Endodermal cell (in vitro differentiated cells): Measurements from ENCODE around the gene CHST11. TPM values are rescaled to one million over a fixed set of nuclear protein-coding genes. Genes with fewer than 3 reads are reported as not detected.
A peak's percentile ranks its signal among the peaks of the same experiment; 100 is the strongest.

Experiments used
- DNase-seq: peaks from one replicate; pipeline ENCODE4 v3.0.0-alpha.2; 2017
- H3K27ac ChIP-seq: 2 replicates; pipeline ENCODE4 v1.5.1; 2013; ENCODE audit warnings: mild to moderate bottlenecking, low read depth, low read length, moderate library complexity
- H3K27me3 ChIP-seq: 2 replicates; pipeline ENCODE4 v1.6.1; 2013; ENCODE audit warnings: mild to moderate bottlenecking, low read length, moderate library complexity; ENCODE audit not compliant: insufficient read depth, control insufficient read depth, poor library complexity, severe bottlenecking
- H3K36me3 ChIP-seq: 2 replicates; pipeline ENCODE4 v1.7.0; 2013; ENCODE audit warnings: mild to moderate bottlenecking, low read length, moderate library complexity; ENCODE audit not compliant: control insufficient read depth, insufficient read depth
- H3K4me1 ChIP-seq: one replicate; pipeline ENCODE4 v1.7.0; 2013; ENCODE audit warnings: low read length; ENCODE audit not compliant: control insufficient read depth, insufficient read depth
- H3K4me3 ChIP-seq: 2 replicates; pipeline ENCODE4 v1.5.1; 2013; ENCODE audit warnings: mild to moderate bottlenecking, low read length, moderate library complexity
- H3K9ac ChIP-seq: 2 replicates; pipeline ENCODE4 v1.6.1; 2013; ENCODE audit warnings: mild to moderate bottlenecking, low read length, moderate library complexity; ENCODE audit not compliant: poor library complexity, severe bottlenecking; ENCODE audit errors: extremely low read depth
- H3K9me3 ChIP-seq: 2 replicates; pipeline ENCODE4 v1.6.1; 2013; ENCODE audit warnings: mild to moderate bottlenecking, low read length, moderate library complexity; ENCODE audit not compliant: control insufficient read depth
- H3K27ac Mint-ChIP-seq: 2 replicates; pipeline ENCODE4 v1.8.0; 2020; ENCODE audit warnings: mixed read lengths
- H3K27me3 Mint-ChIP-seq: 2 replicates; pipeline ENCODE4 v1.8.0; 2021; ENCODE audit warnings: mild to moderate bottlenecking, mixed read lengths; ENCODE audit not compliant: insufficient read depth
- H3K36me3 Mint-ChIP-seq: 2 replicates; pipeline ENCODE4 v1.8.0; 2020; ENCODE audit warnings: low read depth, mixed read lengths
- H3K4me1 Mint-ChIP-seq: 2 replicates; pipeline ENCODE4 v1.8.0; 2020; ENCODE audit warnings: mixed read lengths
- H3K4me3 Mint-ChIP-seq: 2 replicates; pipeline ENCODE4 v1.8.0; 2020; ENCODE audit warnings: mild to moderate bottlenecking, moderate library complexity, mixed read lengths
- H3K9me3 Mint-ChIP-seq: 2 replicates; pipeline ENCODE4 v1.8.0; 2020; ENCODE audit warnings: mild to moderate bottlenecking, mixed read lengths
- WGBS, 2 experiments: methylation state at CpG; one replicate each; pipeline versions ENCODE4 v1.1.5 to v1.1.7; 2013; ENCODE audit warnings: missing lambda C conversion rate in 2 of 2, mixed read lengths in 1 of 2; ENCODE audit not compliant: insufficient coverage in 1 of 2, insufficient read length in 1 of 2; 5-methylcytosine and 5-hydroxymethylcytosine counted together
- total RNA-seq, 2 donors: library from RNA; stranded (reverse); fragmentation: NEBNext Ultra II Directional in 1 of 2; extraction: Animal tissue kit (Norgen Biotek cat#: 25700) in 1 of 2; gene quantifications; 2 replicates in 1 of 2; 3 replicates in 1 of 2; pipeline ENCODE4 v1.2.1, GENCODE V29; 2021
- TF ChIP-seq, protein P1 (sequence below): fragments of 200-600 bp; sonication (generic); conservative IDR thresholded peaks from 2 replicates; pipeline ENCODE4 v1.5.0; 2021; ENCODE audit warnings: antibody characterized with exemption, mild to moderate bottlenecking

CHST11 gene
- total RNA-seq, 2 donors from 2014 or later = 30.7 to 36.2 TPM

DNA sequence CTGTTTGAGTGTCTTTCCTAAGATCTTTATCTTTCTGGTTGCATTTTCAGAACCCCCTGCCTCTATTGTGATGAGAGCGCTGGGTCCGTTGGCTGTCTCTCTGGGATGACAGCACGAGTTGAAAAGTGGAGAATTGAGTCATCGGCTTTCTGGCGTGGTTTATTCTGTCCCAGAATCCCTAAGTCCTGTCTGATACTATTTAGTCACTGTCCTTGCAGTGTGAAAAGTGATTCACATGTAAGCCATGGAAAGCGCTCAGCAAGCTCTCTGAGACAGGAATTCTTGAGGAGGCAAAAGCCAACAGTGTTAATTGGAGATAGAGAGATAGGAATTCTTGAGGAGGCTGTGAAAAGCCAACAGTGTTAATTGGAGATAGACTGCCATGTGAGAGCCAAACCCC, 121.7 kb downstream of the CHST11 start:
- no peaks in the 10 kb centered on the region for H3K27me3 Mint-ChIP-seq
- no peaks in the 10 kb centered on the region for H3K36me3 ChIP-seq
- H3K9me3 Mint-ChIP-seq = peaks cover 3% of the 10 kb centered on the region
- TF ChIP-seq, protein P1, sequence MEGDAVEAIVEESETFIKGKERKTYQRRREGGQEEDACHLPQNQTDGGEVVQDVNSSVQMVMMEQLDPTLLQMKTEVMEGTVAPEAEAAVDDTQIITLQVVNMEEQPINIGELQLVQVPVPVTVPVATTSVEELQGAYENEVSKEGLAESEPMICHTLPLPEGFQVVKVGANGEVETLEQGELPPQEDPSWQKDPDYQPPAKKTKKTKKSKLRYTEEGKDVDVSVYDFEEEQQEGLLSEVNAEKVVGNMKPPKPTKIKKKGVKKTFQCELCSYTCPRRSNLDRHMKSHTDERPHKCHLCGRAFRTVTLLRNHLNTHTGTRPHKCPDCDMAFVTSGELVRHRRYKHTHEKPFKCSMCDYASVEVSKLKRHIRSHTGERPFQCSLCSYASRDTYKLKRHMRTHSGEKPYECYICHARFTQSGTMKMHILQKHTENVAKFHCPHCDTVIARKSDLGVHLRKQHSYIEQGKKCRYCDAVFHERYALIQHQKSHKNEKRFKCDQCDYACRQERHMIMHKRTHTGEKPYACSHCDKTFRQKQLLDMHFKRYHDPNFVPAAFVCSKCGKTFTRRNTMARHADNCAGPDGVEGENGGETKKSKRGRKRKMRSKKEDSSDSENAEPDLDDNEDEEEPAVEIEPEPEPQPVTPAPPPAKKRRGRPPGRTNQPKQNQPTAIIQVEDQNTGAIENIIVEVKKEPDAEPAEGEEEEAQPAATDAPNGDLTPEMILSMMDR = no peak
- 53 to 61% methylated on average over 5 to 6 of the region's 6 CpGs for WGBS, 2 experiments
- H3K27ac Mint-ChIP-seq = peak overlapping the region; percentile 95
- no peaks in the 10 kb centered on the region for H3K9me3 ChIP-seq
- peaks cover 39% of the 10 kb centered on the region for H3K4me1 ChIP-seq
- H3K36me3 Mint-ChIP-seq = peaks cover 6% of the 10 kb centered on the region
- peak; percentile 85 for DNase-seq
- peak overlapping the region; percentile 39 for H3K4me3 ChIP-seq
- peak overlapping the region; percentile 15 for H3K9ac ChIP-seq
- peaks cover 60% of the 10 kb centered on the region for H3K4me1 Mint-ChIP-seq
- no peak overlapping the region for H3K27ac ChIP-seq
- peak overlapping the region; percentile 22 for H3K4me3 Mint-ChIP-seq
- H3K27me3 ChIP-seq = no peaks in the 10 kb centered on the region

DNA sequence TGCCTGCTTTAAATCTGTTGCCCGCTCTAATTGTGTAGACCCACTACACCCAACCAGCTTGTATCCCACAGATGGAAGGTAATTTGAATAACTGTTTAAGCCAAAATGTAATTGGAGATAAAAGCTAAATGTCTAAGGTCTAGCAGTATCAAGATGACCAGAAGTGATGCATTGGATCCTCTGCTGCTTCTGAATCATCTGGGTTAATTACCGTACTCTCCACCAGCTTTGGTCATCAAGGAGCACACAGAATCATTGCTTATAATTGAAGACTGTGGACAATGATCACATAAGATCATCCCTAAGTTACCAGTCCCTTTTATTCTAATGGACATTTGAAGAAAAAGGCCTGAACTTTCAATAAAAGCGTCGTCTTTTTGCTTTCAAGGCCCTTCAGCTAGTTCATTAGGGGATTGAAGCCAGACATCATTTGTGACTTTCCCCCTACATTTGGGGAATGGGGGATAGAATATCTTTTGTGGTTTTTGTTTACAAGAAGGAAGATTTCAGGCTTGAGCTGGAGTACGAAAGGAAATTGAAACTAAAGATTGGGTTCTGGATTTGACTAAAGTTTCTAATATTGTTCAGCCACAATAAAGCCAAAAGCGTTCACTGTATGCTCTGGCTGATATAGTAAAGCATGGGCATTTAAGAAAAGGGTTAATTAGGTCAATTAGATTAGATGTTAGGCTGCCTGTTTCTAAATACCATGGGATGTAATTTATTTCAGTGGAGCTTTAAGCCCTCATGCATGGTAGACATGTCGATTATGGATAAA, 123.2 kb downstream of the CHST11 start:
- Histone ChIP-seq H3K4me1 (peaks cover 39% of the 10 kb centered on the region), H3K9me3 (no peaks in the 10 kb centered on the region), H3K4me3 (no peak overlapping the region), H3K27me3 (no peaks in the 10 kb centered on the region), H3K36me3 (no peaks in the 10 kb centered on the region), H3K9ac (no peak overlapping the region), H3K27ac (no peak overlapping the region)
- 55 to 63% methylated on average over 5 to 7 of the region's 7 CpGs for WGBS, 2 experiments
- Mint-ChIP-seq H3K4me1 (peaks cover 60% of the 10 kb centered on the region), H3K27ac (no peak overlapping the region), H3K27me3 (no peaks in the 10 kb centered on the region), H3K36me3 (peaks cover 2% of the 10 kb centered on the region), H3K9me3 (no peaks in the 10 kb centered on the region), H3K4me3 (no peak overlapping the region)
- TF ChIP-seq, protein P1 = no peak
- DNase-seq = no peak

DNA sequence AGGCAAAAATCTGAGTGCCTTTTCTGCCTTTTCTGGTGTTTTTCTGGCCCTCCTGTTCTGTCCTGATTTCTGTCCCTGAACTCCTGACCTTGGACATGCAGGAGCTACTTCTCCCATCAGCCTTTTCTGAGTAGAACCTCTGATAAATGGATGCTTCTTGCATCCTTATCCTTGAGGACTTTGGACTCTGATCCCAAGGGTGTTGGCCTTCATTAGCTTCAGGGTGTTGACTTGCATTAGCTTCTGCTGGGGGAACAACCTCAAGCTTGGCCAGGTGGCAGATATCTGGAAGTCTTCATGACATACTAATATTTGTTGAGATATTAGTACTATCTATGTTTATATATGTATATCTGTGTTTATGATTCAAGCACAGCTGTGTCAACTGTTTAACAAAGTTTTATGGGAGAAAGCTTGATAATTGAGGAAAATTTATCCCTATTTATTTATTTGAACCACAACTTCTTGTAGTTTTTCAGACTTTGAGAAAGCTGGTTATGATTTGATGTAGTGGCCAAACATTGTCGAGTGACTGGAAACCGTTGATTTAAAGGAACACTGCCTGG, 124.3 kb downstream of the CHST11 start:
- H3K4me1 Mint-ChIP-seq = peaks cover 55% of the 10 kb centered on the region
- no peaks in the 10 kb centered on the region for H3K9me3 Mint-ChIP-seq
- H3K4me3 Mint-ChIP-seq = peak overlapping the region; percentile 1
- H3K36me3 Mint-ChIP-seq = peaks cover 2% of the 10 kb centered on the region
- no peaks in the 10 kb centered on the region for H3K27me3 Mint-ChIP-seq
- no peak for DNase-seq
- WGBS, 2 experiments = 93 to 98% methylated on average over 2 of the region's 2 CpGs
- Histone ChIP-seq H3K9ac (no peak overlapping the region), H3K27me3 (no peaks in the 10 kb centered on the region), H3K36me3 (no peaks in the 10 kb centered on the region), H3K4me3 (no peak overlapping the region), H3K9me3 (no peaks in the 10 kb centered on the region), H3K27ac (no peak overlapping the region), H3K4me1 (peaks cover 39% of the 10 kb centered on the region)
- no peak overlapping the region for H3K27ac Mint-ChIP-seq
- TF ChIP-seq, protein P1 = no peak
